Measurements from ENCODE around the gene LRRD1.
"Not testable (repeated sequence)": the region's sequence is repeated elsewhere in the genome, so short reads cannot be mapped to it uniquely, and the experiment has no call there.

- TF ChIP-seq POLR2A (IDR thresholded peaks at IDR 0.05; ENCODE audit: extremely low read depth, insufficient read length); CTCF (IDR thresholded peaks at IDR 0.05; ENCODE audit: low read depth, low read length); MAX (IDR thresholded peaks at IDR 0.05; ENCODE audit: low read depth, low read length); MYC (IDR thresholded peaks at IDR 0.05; ENCODE audit: low read depth, low read length): not testable (repeated sequence)
Measured at GRCh38 chr7:92102862-92103261, 76.1 kb downstream of the LRRD1 start.

All from NB4 (cell line).